Measurements from ENCODE around the gene MYL11. TPM values are rescaled to one million over a fixed set of nuclear protein-coding genes. Genes with fewer than 3 reads are reported as not detected.

Gene MYL11
- polyA plus RNA-seq, 1 donor (not counting 4 experiments of a cell fraction or from before 2014, with no cell fraction given): not detected

- Histone ChIP-seq H3K27ac (ENCODE audit: control insufficient read depth, insufficient read depth, low read length) (no peak overlapping the region), H2AFZ (ENCODE audit: control insufficient read depth, low read length) (no peak overlapping the region), H3K4me1 (ENCODE audit: control insufficient read depth, extremely low read depth, insufficient read depth, low read length) (peaks cover 16% of the 10 kb centered on the region), H3K4me2 (ENCODE audit: control insufficient read depth, extremely low read depth, insufficient read depth, low read depth, low read length) (no peak overlapping the region), H4K20me1 (ENCODE audit: control insufficient read depth, extremely low read depth, insufficient read depth, low read length) (no peaks in the 10 kb centered on the region), H3K9me1 (ENCODE audit: control insufficient read depth, extremely low read depth, insufficient read depth, low read length) (no peaks in the 10 kb centered on the region), H3K9ac (ENCODE audit: control insufficient read depth, extremely low read depth, insufficient read depth, low read length) (no peak overlapping the region), H3K79me2 (ENCODE audit: control insufficient read depth, insufficient read depth, low read length) (peaks cover 2% of the 10 kb centered on the region), H3K9me3 (ENCODE audit: control insufficient read depth, low read depth, low read length) (no peaks in the 10 kb centered on the region), H3K27me3 (ENCODE audit: control insufficient read depth, extremely low read depth, insufficient read depth, low read length) (no peaks in the 10 kb centered on the region), H3K4me3 (ENCODE audit: control insufficient read depth in 2 of 3, extremely low read depth in 1 of 3, insufficient read depth in 2 of 3, low read depth in 1 of 3, low read length in 3 of 3) (no peak overlapping the region), H3K36me3 (ENCODE audit: control insufficient read depth in 2 of 2, extremely low read depth in 1 of 2, insufficient read depth in 2 of 2, low read length in 2 of 2) (peaks cover 3 to 8% of the 10 kb centered on the region in 2 experiments)
- dilution Hi-C loops (cut with MboI; ENCODE audit: extremely low pct_ligation_motif_present, low sequenced_read_pairs): no loop called here
- TF ChIP-seq EZH2 (IDR thresholded peaks at IDR 0.05; ENCODE audit: low read length): no peak
- TF ChIP-seq CTCF (optimal IDR thresholded peaks at IDR 0.05 in 1 of 3, IDR thresholded peaks at IDR 0.05 in 1 of 3, conservative IDR thresholded peaks at IDR 0.05 in 1 of 3; ENCODE audit: extremely low read depth in 1 of 3, insufficient read depth in 2 of 3, low read length in 3 of 3): no peak
- no peak for DNase-seq (ENCODE audit: low read depth, low spot score)
- no peak for FAIRE-seq
Observed at GRCh38 chr16:30414159-30414558, 39.6 kb downstream of the MYL11 start.

GRCh38 chr16:30416047-30416603 is 41.5 kb downstream of the MYL11 start:
- Histone ChIP-seq H3K27me3 (ENCODE audit: control insufficient read depth, extremely low read depth, insufficient read depth, low read length) (no peaks in the 10 kb centered on the region), H3K9ac (ENCODE audit: control insufficient read depth, extremely low read depth, insufficient read depth, low read length) (no peak overlapping the region), H3K4me3 (ENCODE audit: control insufficient read depth in 2 of 3, extremely low read depth in 1 of 3, insufficient read depth in 2 of 3, low read depth in 1 of 3, low read length in 3 of 3) (no peak overlapping the region), H3K4me1 (ENCODE audit: control insufficient read depth, extremely low read depth, insufficient read depth, low read length) (peaks cover 14% of the 10 kb centered on the region), H3K9me3 (ENCODE audit: control insufficient read depth, low read depth, low read length) (no peaks in the 10 kb centered on the region), H3K27ac (ENCODE audit: control insufficient read depth, insufficient read depth, low read length) (no peak overlapping the region), H3K9me1 (ENCODE audit: control insufficient read depth, extremely low read depth, insufficient read depth, low read length) (no peaks in the 10 kb centered on the region), H4K20me1 (ENCODE audit: control insufficient read depth, extremely low read depth, insufficient read depth, low read length) (no peaks in the 10 kb centered on the region), H2AFZ (ENCODE audit: control insufficient read depth, low read length) (no peak overlapping the region), H3K36me3 (ENCODE audit: control insufficient read depth in 2 of 2, extremely low read depth in 1 of 2, insufficient read depth in 2 of 2, low read length in 2 of 2) (peaks cover 7 to 10% of the 10 kb centered on the region in 2 experiments), H3K79me2 (ENCODE audit: control insufficient read depth, insufficient read depth, low read length) (no peaks in the 10 kb centered on the region), H3K4me2 (ENCODE audit: control insufficient read depth, extremely low read depth, insufficient read depth, low read depth, low read length) (no peak overlapping the region)
- TF ChIP-seq CTCF (optimal IDR thresholded peaks at IDR 0.05 in 1 of 3, IDR thresholded peaks at IDR 0.05 in 1 of 3, conservative IDR thresholded peaks at IDR 0.05 in 1 of 3; ENCODE audit: extremely low read depth in 1 of 3, insufficient read depth in 2 of 3, low read length in 3 of 3) (no peak), EZH2 (IDR thresholded peaks at IDR 0.05; ENCODE audit: low read length) (no peak)
- dilution Hi-C loops (cut with MboI; ENCODE audit: extremely low pct_ligation_motif_present, low sequenced_read_pairs): no loop called here
- FAIRE-seq (no peak), DNase-seq (ENCODE audit: low read depth, low spot score) (no peak)
